IPS-18a (cell line): Measurements from ENCODE around the gene STK36.
A peak's percentile ranks its signal among the peaks of the same experiment; 100 is the strongest.

ENCODE experiments used
- H3K27ac ChIP-seq: one replicate; pipeline ENCODE4 v1.5.1; 2013; ENCODE audit warnings: low read length
- H3K27me3 ChIP-seq: one replicate; pipeline ENCODE4 v1.6.1; 2013; ENCODE audit warnings: mild to moderate bottlenecking, low read length; ENCODE audit not compliant: control insufficient read depth, insufficient read depth
- H3K36me3 ChIP-seq: one replicate; pipeline ENCODE4 v1.6.1; 2013; ENCODE audit warnings: low read depth, low read length; ENCODE audit not compliant: control insufficient read depth
- H3K4me1 ChIP-seq: one replicate; pipeline ENCODE4 v1.6.1; 2013; ENCODE audit warnings: low read depth, low read length; ENCODE audit not compliant: control insufficient read depth
- H3K4me3 ChIP-seq: one replicate; pipeline ENCODE4 v1.5.1; 2013; ENCODE audit warnings: low read length
- H3K9ac ChIP-seq: one replicate; pipeline ENCODE4 v1.6.1; 2013; ENCODE audit warnings: mild to moderate bottlenecking, low read length, moderate library complexity
- H3K9me3 ChIP-seq: one replicate; pipeline ENCODE4 v1.6.1; 2013; ENCODE audit warnings: low read depth, low read length; ENCODE audit not compliant: control insufficient read depth

Gene STK36

DNA sequence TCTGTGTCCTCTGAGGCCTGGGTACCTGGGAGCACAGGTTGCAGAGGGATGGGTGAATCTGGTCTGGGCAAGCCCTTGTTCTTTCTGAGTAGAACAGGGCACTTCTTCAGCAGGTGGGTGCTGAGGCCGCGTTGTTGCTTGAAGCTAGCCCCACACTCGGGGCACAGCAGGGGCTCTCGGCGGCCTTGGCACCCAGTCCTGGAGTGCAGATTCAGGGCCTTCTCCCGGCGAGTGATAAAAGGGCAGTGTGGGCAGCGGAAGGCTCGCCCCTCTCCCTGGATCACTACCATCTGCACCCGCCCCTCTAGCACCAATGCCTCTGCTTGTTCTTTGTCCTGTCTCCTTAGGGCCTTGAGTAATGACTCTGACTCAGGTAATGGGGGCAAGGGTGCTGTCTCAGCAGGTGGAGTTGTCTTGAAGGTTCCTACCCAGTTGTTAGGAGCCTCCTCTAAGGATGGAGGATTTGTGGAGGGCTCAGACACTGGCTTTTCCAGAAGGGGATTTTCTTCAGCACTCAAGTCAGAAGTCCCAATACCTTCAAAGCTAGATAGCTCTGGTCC is 28.1 kb upstream of the STK36 start:
- H3K27ac ChIP-seq: no peak overlapping the region
- peaks cover 70% of the 10 kb centered on the region for H3K36me3 ChIP-seq
- no peak overlapping the region for H3K4me3 ChIP-seq
- no peak overlapping the region for H3K9ac ChIP-seq
- no peaks in the 10 kb centered on the region for H3K4me1 ChIP-seq
- H3K9me3 ChIP-seq: no peaks in the 10 kb centered on the region
- H3K27me3 ChIP-seq: no peaks in the 10 kb centered on the region

DNA sequence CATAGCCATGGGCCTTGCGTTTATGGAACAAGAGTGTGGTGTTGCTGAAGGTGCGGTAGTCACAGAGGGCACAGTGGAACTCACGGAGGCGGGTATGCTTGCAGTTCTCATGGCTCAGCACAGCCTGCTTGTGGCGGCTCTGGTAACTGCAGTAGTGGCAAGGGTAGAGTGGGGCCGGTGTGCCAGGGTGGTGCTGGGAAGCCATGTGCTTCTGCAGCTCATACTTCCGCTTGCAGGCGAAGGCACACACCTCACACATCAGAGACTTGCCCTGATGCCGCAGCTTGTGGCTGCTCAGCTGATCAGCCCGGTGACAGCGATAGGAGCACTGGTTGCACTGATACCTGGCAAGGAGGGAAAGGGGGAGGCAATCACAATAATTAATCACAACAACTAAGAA is 27.2 kb upstream of the STK36 start:
- H3K27ac ChIP-seq: no peak overlapping the region

DNA sequence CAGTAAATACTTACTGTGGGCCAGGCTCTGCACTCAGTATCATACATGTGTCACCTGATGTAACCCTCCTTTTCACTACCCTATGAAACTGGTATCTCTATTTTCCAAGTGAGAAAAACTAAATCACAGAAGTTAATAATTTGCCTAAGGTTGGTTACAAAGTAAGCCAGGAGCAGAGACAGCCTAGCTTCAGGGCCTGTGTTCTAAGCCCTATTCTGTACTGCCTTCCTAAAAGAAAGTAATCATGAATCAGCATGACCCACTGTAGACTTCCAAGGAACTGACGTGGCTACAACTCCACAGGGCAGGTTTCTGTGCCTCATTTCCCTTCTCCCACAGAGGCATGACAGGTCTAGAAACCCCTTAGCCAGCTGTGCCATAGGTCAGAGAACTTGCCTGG is 26.8 kb upstream of the STK36 start:
- Histone ChIP-seq H3K9ac (no peak overlapping the region), H3K4me3 (no peak overlapping the region), H3K27me3 (no peaks in the 10 kb centered on the region), H3K27ac (no peak overlapping the region), H3K4me1 (no peaks in the 10 kb centered on the region), H3K9me3 (no peaks in the 10 kb centered on the region), H3K36me3 (peaks cover 75% of the 10 kb centered on the region)

More for the DNA sequence above, 27.2 kb upstream of the STK36 start:
- no peaks in the 10 kb centered on the region for H3K9me3 ChIP-seq
- no peak overlapping the region for H3K9ac ChIP-seq
- no peaks in the 10 kb centered on the region for H3K27me3 ChIP-seq
- no peak overlapping the region for H3K4me3 ChIP-seq
- no peaks in the 10 kb centered on the region for H3K4me1 ChIP-seq
- H3K36me3 ChIP-seq: peaks cover 73% of the 10 kb centered on the region

DNA sequence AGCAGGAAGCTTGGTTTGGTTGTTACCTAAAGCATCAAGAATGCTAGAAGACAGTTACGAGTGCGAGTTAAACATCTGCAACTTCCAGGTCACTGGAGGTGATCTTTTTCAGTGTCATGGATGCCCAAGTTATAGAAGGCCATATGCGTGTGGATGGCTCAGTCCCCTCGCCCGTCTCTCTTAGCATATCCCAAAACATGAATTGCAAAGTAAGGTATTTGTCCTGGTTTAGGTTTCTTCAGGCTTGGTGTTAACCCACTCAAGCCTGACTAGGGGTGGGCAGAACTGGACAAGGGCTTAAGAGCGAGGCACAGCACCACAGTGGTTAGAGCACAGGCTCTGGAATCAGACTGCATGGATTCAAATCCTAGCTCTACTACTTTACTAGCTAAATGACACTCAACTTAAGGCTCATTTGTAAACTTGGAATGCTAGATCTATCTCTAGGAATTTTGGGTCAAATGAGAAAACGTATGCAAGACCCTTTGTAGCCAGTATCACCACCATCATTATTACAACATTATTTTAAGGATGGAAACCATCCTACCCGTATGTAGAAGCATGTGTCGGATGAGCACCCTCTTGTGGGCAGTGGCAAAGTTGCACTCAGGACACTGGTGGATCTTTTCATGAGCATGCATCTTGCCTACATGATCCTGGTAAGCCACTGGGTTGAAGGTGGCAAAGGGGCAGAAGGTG is 23.6 kb upstream of the STK36 start:
- H3K4me1 ChIP-seq: no peaks in the 10 kb centered on the region
- no peak overlapping the region for H3K4me3 ChIP-seq
- no peaks in the 10 kb centered on the region for H3K9me3 ChIP-seq
- peaks cover 85% of the 10 kb centered on the region for H3K36me3 ChIP-seq
- H3K27ac ChIP-seq: no peak overlapping the region
- H3K27me3 ChIP-seq: no peaks in the 10 kb centered on the region
- no peak overlapping the region for H3K9ac ChIP-seq

DNA sequence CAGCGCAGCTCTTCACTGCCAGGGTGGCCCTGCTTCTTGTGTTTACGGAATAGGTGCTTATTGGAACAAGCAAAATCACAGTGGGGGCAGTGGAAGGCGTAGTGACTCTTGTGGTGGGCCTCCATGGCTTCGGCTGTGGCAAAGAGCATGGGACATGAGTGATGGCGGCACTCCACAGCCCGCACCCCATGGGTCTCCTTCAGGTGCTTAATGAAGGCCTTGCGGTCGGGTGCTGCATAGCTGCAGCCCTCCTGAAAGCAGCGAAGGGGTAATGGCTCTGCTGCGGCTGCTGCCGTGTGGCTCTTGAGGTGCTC is 23.1 kb upstream of the STK36 start:
- Histone ChIP-seq H3K4me1 (no peaks in the 10 kb centered on the region), H3K27ac (no peak overlapping the region), H3K27me3 (no peaks in the 10 kb centered on the region), H3K9me3 (no peaks in the 10 kb centered on the region), H3K36me3 (peaks cover 85% of the 10 kb centered on the region), H3K4me3 (no peak overlapping the region), H3K9ac (no peak overlapping the region)

DNA sequence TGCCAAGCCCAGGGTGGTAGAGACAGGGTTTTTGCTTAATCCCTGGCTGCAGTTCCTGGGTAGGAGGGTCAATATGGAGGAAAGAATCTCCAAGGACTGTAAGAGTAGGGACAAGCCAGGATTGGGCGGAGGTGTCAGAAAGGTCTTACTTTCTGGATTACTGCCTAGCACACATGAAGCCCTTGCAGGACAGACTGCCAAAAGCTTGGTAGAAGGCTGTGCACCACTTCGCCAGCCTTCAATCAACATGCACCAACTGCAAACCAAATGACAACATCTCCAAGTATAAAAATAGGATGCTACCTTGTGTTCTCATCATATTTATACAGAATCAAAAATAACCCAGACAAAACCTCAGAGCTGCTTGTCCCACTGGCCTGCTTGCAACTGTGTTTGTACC is 16.1 kb upstream of the STK36 start:
- no peak overlapping the region for H3K27ac ChIP-seq
- no peaks in the 10 kb centered on the region for H3K27me3 ChIP-seq
- H3K9ac ChIP-seq: no peak overlapping the region
- no peaks in the 10 kb centered on the region for H3K4me1 ChIP-seq
- no peak overlapping the region for H3K4me3 ChIP-seq
- peaks cover 44% of the 10 kb centered on the region for H3K36me3 ChIP-seq
- H3K9me3 ChIP-seq: no peaks in the 10 kb centered on the region

DNA sequence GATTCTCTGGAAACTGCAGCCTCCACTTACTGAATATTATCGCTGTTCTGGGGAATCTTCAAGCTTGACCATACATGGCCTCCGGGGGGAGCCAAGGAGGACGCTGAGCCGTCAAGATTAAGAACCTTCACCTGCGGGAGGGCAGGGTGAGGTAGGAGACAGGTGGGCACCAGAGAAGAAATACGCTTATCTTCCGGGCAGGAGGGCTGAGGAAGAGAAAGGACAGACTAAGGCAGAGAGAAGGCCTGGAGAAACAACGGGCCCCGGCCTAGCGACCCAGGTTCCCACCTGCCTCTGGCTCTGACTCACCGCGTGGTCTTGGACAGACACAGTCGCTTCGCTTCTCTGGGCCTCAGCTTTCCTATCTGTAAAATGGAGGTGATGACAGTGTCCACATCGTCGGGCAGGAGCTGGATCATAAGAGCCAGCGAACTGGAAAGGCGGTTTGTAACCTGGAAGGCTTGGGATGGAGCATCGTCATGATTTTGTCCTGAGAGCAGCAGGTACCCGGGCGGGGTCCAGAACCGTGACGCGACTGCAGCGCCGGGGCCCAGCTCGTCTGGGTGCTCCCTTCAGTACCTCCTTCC is 13.1 kb upstream of the STK36 start:
- Histone ChIP-seq H3K4me3 (peak overlapping the region; percentile 92), H3K27me3 (no peaks in the 10 kb centered on the region), H3K27ac (peak overlapping the region; percentile 80), H3K9me3 (no peaks in the 10 kb centered on the region), H3K4me1 (no peaks in the 10 kb centered on the region), H3K36me3 (peaks cover 42% of the 10 kb centered on the region), H3K9ac (peak overlapping the region; percentile 93)

DNA sequence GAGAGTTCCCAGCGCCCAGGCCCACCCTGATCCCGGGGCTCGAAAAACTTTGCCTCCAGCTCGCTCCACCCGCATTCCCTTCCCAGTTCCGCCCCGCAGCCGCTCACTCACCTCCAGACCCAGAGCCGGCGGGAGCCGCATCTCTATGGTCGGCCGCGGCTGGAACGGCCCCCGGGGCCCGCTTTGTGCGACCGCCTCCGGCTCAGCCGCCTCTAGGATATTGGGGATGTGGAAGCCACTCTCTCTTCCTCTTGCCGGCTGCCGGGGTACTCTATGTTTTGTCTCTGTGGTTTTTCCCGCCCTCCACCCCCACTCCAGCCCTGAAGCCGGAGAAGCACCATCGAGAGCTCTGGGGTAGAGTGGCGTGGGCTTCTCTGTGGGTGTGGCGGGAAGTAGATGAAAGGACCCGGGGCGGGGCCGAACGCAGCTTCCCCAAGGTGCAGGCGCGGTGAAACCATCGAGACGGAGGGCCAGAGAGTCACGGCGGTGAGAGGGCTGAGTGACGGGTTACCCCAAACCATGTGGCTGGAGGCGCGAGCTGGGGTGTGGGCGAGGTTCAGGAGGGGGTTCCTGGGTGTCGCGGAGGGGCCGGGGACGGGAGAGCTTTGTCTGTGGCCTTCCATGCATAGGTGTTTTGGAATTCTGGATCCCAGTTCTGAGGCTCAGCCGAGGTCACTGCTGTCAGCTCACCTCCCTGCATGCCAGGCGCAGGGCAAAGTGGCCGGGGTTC is 12.5 kb upstream of the STK36 start, which contains the start of the genes BCS1L and ZNF142:
Gene BCS1L, plus strand, starts transcription at position 426 of the 730 bp plus-strand sequence. CDS start 1,305 bp downstream, outside the sequence.
Gene ZNF142, minus strand, starts transcription at position 366 of the 730 bp plus-strand sequence. CDS start 3,194 bp downstream, outside the sequence.
- Histone ChIP-seq H3K4me3 (peak within 1 kb of the TSS; percentile 92), H3K4me1 (no peaks in the 10 kb centered on the region), H3K27ac (peak within 1 kb of the TSS; percentile 80), H3K9me3 (no peaks in the 10 kb centered on the region), H3K36me3 (peaks cover 47% of the 10 kb centered on the region), H3K9ac (peak within 1 kb of the TSS; percentile 93), H3K27me3 (no peaks in the 10 kb centered on the region)

DNA sequence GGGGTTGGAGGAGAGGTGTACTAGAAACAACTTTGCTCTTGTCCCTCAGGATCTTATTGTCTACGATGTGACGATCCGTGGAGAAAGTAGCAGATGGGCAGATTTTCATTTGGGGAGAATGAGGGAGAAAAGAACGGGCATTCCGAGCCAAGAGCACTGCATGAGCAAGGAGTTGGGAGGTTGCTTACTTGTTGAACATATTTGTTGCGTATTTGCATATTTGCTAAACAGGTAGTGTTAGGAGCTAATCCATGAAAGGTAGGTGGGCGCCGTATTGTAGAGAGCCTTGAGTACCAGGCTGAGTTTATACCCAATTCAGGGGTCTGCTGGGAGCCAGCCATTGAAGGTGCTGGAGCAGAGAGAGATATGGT is 11.9 kb upstream of the STK36 start:
- peak overlapping the region; percentile 92 for H3K4me3 ChIP-seq
- H3K9ac ChIP-seq: peak overlapping the region; percentile 93
- H3K27ac ChIP-seq: no peak overlapping the region
- H3K9me3 ChIP-seq: no peaks in the 10 kb centered on the region
- peaks cover 50% of the 10 kb centered on the region for H3K36me3 ChIP-seq
- no peaks in the 10 kb centered on the region for H3K27me3 ChIP-seq
- H3K4me1 ChIP-seq: no peaks in the 10 kb centered on the region

DNA sequence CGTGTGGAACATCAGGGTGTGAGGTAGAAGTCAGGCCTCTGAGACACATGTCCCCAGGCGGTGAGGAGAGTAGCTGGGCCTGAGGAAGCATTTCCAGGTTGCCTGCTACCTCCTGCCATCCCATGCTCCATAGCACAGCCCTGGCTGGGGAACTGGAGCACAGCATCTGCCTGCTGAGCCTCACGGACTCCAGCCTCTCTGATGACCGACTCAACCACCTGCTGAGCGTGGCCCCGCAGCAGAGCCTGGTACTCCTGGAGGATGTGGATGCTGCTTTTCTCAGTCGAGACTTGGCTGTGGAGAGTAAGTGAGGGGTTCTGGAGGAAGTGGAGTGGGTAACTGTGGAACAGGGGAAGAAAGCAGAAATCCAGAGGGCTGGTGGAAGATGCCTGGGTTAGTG is 9.5 kb upstream of the STK36 start:
- Histone ChIP-seq H3K4me3 (no peak overlapping the region), H3K36me3 (peaks cover 50% of the 10 kb centered on the region), H3K9ac (no peak overlapping the region), H3K4me1 (no peaks in the 10 kb centered on the region), H3K27ac (no peak overlapping the region), H3K9me3 (no peaks in the 10 kb centered on the region), H3K27me3 (no peaks in the 10 kb centered on the region)

DNA sequence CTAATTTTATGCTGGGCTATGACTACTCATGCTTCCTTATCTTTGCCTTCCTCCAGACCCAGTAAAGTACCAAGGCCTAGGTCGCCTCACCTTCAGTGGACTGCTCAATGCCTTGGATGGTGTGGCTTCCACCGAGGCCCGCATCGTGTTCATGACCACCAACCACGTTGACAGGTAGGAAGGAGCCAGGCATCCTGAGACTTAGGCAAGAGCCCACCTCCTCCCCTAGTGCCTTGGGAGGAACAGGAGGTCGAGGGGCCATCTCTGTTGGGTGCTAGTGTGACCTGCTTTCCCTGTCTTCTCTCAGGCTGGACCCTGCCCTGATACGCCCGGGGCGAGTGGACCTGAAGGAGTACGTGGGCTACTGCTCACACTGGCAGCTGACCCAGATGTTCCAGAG is 9.1 kb upstream of the STK36 start:
- no peaks in the 10 kb centered on the region for H3K4me1 ChIP-seq
- no peak overlapping the region for H3K4me3 ChIP-seq
- no peaks in the 10 kb centered on the region for H3K27me3 ChIP-seq
- H3K9me3 ChIP-seq: no peaks in the 10 kb centered on the region
- no peak overlapping the region for H3K9ac ChIP-seq
- H3K27ac ChIP-seq: no peak overlapping the region
- H3K36me3 ChIP-seq: peaks cover 55% of the 10 kb centered on the region
